ENCODE data around the gene ZNF546.

- TF ChIP-seq CTCF (IDR thresholded peaks at IDR 0.05) (no peak), POLR2A (IDR thresholded peaks at IDR 0.05) (no peak), EP300 (IDR thresholded peaks at IDR 0.05) (no peak), POLR2AphosphoS5 (IDR thresholded peaks at IDR 0.05) (no peak)
Observed at GRCh38 chr19:39998501-39998900, 1.6 kb downstream of the ZNF546 start.

Data from sigmoid colon (tissue), 4 donors.